HepG2 (cell line): ENCODE results near the gene CLEC18C. TPM values are rescaled to one million over a fixed set of nuclear protein-coding genes. Genes with fewer than 3 reads are reported as not detected.
A peak's percentile ranks its signal among the peaks of the same experiment; 100 is the strongest.
"Not testable (repeated sequence)": the region's sequence is repeated elsewhere in the genome, so short reads cannot be mapped to it uniquely, and the experiment has no call there.

Source experiments
- ATAC-seq: fragments of 200-7000 bp; cut with Tn5 transposase; 3 replicates; pipeline ENCODE4 v1.9.1; 2020; ENCODE audit warnings: mild to moderate bottlenecking, moderate library complexity
- BruUV-seq: library from RNA; stranded (reverse); fragments of 400-500 nt; replicated peaks from 2 replicates; lab custom pipeline; 2021; lab: Mats Ljungman, UMichigan
- CTCF ChIA-PET: fragments of 300-600 bp; formaldehyde crosslinking; extraction: SDS; loops from one replicate; lab custom pipeline; 2021; ENCODE audit warnings: low total read pairs, inconsistent platforms, low intra/inter-chr PET ratio; lab: Yijun Ruan, JAX
- POLR2A ChIA-PET: fragments of 350-600 bp; sonication (Branson Sonifier 250); formaldehyde crosslinking; loops from one replicate; lab custom pipeline; 2020; ENCODE audit warnings: antibody characterized with exemption, inconsistent platforms; lab: Yijun Ruan, JAX
- DNase-seq: peaks from one replicate; pipeline ENCODE4 v3.0.0-alpha.2; 2015; ENCODE audit warnings: low spot score
- FAIRE-seq: peaks from 3 replicates; lab custom pipeline; 2011; peaks lifted over from hg19 to GRCh38; lab: Jason Lieb, UNC
- H2AFZ ChIP-seq: one replicate; pipeline ENCODE4 v1.6.1; 2011; ENCODE audit warnings: low read length, inconsistent platforms
- H3K27ac ChIP-seq: fragments of 300-600 bp; 3 replicates; pipeline ENCODE4 v1.8.0; 2011; ENCODE audit warnings: mixed run types, mild to moderate bottlenecking, mixed read lengths, low read length, inconsistent platforms; ENCODE audit not compliant: insufficient read depth; ENCODE audit errors: extremely low read length
- H3K27me3 ChIP-seq, 2 experiments: fragments of 200-600 bp in 1 of 2; 2 replicates in 1 of 2; 3 replicates in 1 of 2; pipeline versions ENCODE4 v1.6.0 to v1.8.0; 2011; ENCODE audit warnings: low read length in 2 of 2, mild to moderate bottlenecking in 2 of 2, moderate library complexity in 2 of 2, inconsistent platforms in 1 of 2; ENCODE audit not compliant: insufficient read depth in 2 of 2, control insufficient read depth in 1 of 2
- H3K36me3 ChIP-seq, 2 experiments: fragments of 200-600 bp in 1 of 2; replicated peaks in 1 of 2; 2 replicates in 1 of 2; 3 replicates in 1 of 2; pipeline versions ENCODE4 v1.5.1 to v1.8.0; 2011; ENCODE audit warnings: low read length in 2 of 2, inconsistent platforms in 1 of 2; ENCODE audit not compliant: insufficient read depth in 2 of 2, control insufficient read depth in 1 of 2
- H3K4me1 ChIP-seq: 2 replicates; pipeline ENCODE4 v1.5.1; 2012; ENCODE audit warnings: low read length, inconsistent platforms; ENCODE audit not compliant: insufficient read depth
- H3K4me2 ChIP-seq: 2 replicates; pipeline ENCODE4 v1.6.0; 2011; ENCODE audit warnings: low read depth, low read length, inconsistent platforms
- H3K4me3 ChIP-seq, 3 experiments: fragments of 200-600 bp in 1 of 3; sonication (generic), shearing (Covaris generic) in 1 of 3; replicated peaks in 1 of 3; 2 replicates each; pipeline ENCODE4 v1.5.1; 2011 to 2016; ENCODE audit warnings: low read length in 3 of 3, inconsistent platforms in 2 of 3, low read depth in 2 of 3, mild to moderate bottlenecking in 2 of 3, control low read depth in 1 of 3, mixed read lengths in 1 of 3; ENCODE audit not compliant: insufficient read depth in 1 of 3
- H3K79me2 ChIP-seq: one replicate; pipeline ENCODE4 v1.6.1; 2011; ENCODE audit warnings: low read length, inconsistent platforms; ENCODE audit not compliant: insufficient read depth
- H3K9ac ChIP-seq: 2 replicates; pipeline ENCODE4 v1.6.0; 2011; ENCODE audit warnings: mild to moderate bottlenecking, low read depth, low read length, inconsistent platforms; ENCODE audit not compliant: insufficient read depth
- H3K9me3 ChIP-seq: 2 replicates; pipeline ENCODE4 v1.5.1; 2012; ENCODE audit warnings: mild to moderate bottlenecking, low read length
- H4K20me1 ChIP-seq: 2 replicates; pipeline ENCODE4 v1.6.0; 2011; ENCODE audit warnings: inconsistent platforms, mild to moderate bottlenecking, low read length, moderate library complexity; ENCODE audit not compliant: insufficient read depth
- FOXA1 ChIP-seq, 2 experiments: fragments of 450-650 bp in 1 of 2; sonication (generic) in 1 of 2; formaldehyde crosslinking in 1 of 2; IDR thresholded peaks; 2 replicates each; pipeline versions ENCODE4 v1.4.0 to v1.6.1; 2016 to 2020; ENCODE audit warnings: missing genetic modification reagents in 1 of 2
- TEAD3 ChIP-seq: optimal IDR thresholded peaks from 2 replicates; pipeline ENCODE3; 2016; ENCODE audit warnings: borderline replicate concordance
- ZNF770 ChIP-seq: sonication (generic); formaldehyde crosslinking; IDR thresholded peaks from 2 replicates; pipeline ENCODE4 v1.5.0; 2020; ENCODE audit warnings: mild to moderate bottlenecking, missing genetic modification reagents
- WGBS: methylation state at CpG from one replicate; pipeline ENCODE4 v1.1.6; 2017; ENCODE audit warnings: low lambda C conversion rate; 5-methylcytosine and 5-hydroxymethylcytosine counted together
- in situ Hi-C: cut with HindIII; loops from 2 replicates; pipeline ENCODE4 v1.10.0; 2017; ENCODE audit warnings: low pct_unique_long_range_greater_than_20kb; ENCODE audit not compliant: extremely low pct_ligation_motif_present
- intact Hi-C: fragments of 100-400 bp; cut with micrococcal nuclease; formaldehyde crosslinking; loops from one replicate; pipeline ENCODE4 v1.10.0; 2022; ENCODE audit not compliant: unreplicated experiment
- polyA plus RNA-seq, 8 experiments: library from polyadenylated mRNA; depleted of rRNA in 3 of 8; stranded (reverse) in 7 of 8; unstranded in 1 of 8; fragments of >200 nt; fragmentation: Illumina TruSeq in 4 of 8; extraction: Trizol in 4 of 8; gene quantifications; 2 replicates each; pipeline versions ENCODE4 v1.2.1 to v1.2.3, GENCODE V29; 2011 to 2016; ENCODE audit warnings: low read depth in 4 of 8, missing spikeins in 1 of 8, mixed read lengths in 1 of 8; ENCODE audit not compliant: insufficient read depth in 1 of 8
- total RNA-seq, 5 experiments: library from RNA; depleted of rRNA; stranded (reverse); fragments of >200 nt; fragmentation: Illumina TruSeq; extraction: Trizol; gene quantifications; 2 replicates each; pipeline ENCODE4 v1.2.3, GENCODE V29; 2016; ENCODE audit warnings: low read depth in 1 of 5

Gene CLEC18C
- total and polyA plus RNA-seq, 2 of the 13 experiments (the other 11 are each of a cell fraction or from before 2014, with no cell fraction given) = 0.15 to 0.29 TPM

GRCh38 chr16:70136595-70136994 lies 37.0 kb upstream of the CLEC18C start:
- intact Hi-C loops; H3K27ac ChIP-seq; POLR2A ChIA-PET; H3K27me3 ChIP-seq; CTCF ChIA-PET; H3K79me2 ChIP-seq; H3K4me2 ChIP-seq; H2AFZ ChIP-seq; FAIRE-seq; H3K9ac ChIP-seq; H4K20me1 ChIP-seq; H3K4me1 ChIP-seq; BruUV-seq; H3K4me3 ChIP-seq; in situ Hi-C loops; H3K9me3 ChIP-seq; TF ChIP-seq FOXA1 (CRISPR knock-in tag; IDR thresholded peaks at IDR 0.05): not testable (repeated sequence)
- 25% methylated on average over 2 of the region's 2 CpGs for WGBS
- DNase-seq (peak; percentile 38), ATAC-seq (peak; percentile 69)
- peaks cover 13 to 42% of the 10 kb centered on the region in 2 experiments; a peak in 4 of 5 replicates for H3K36me3 ChIP-seq
- TF ChIP-seq ZNF770 (CRISPR knock-in tag) (peak; percentile 88), FOXA1 (IDR thresholded peaks at IDR 0.05) (0 out of 2 replicates have a peak, but pooled peaks have one; percentile 16), TEAD3 (CRISPR knock-in tag) (peak; percentile 84)

GRCh38 chr16:70142739-70143138 lies 30.8 kb upstream of the CLEC18C start:
- 96% methylated on average over 10 of the region's 10 CpGs for WGBS
- BruUV-seq, H3K9me3 ChIP-seq, H2AFZ ChIP-seq, H3K27ac ChIP-seq, intact Hi-C loops, CTCF ChIA-PET, H3K4me3 ChIP-seq, H3K27me3 ChIP-seq, H3K79me2 ChIP-seq, H4K20me1 ChIP-seq, H3K9ac ChIP-seq, H3K4me1 ChIP-seq, FAIRE-seq, ATAC-seq, in situ Hi-C loops, DNase-seq, H3K4me2 ChIP-seq: not testable (repeated sequence)
- peaks cover 11 to 40% of the 10 kb centered on the region in 2 experiments; a peak in 4 of 5 replicates for H3K36me3 ChIP-seq
- POLR2A ChIA-PET = interaction anchor here (1.8 kb wide), 1 partner anchor 10 kb away, joined by 4 read pairs; no protein-coding TSS in a partner anchor

GRCh38 chr16:70143231-70143895 lies 30.2 kb upstream of the CLEC18C start:
- H2AFZ ChIP-seq, BruUV-seq, H3K4me1 ChIP-seq, FAIRE-seq, in situ Hi-C loops, DNase-seq, H3K27ac ChIP-seq, H3K9me3 ChIP-seq, H3K79me2 ChIP-seq, CTCF ChIA-PET, H3K27me3 ChIP-seq, H3K9ac ChIP-seq, H3K4me3 ChIP-seq, H3K4me2 ChIP-seq, intact Hi-C loops, H4K20me1 ChIP-seq, ATAC-seq: not testable (repeated sequence)
- peaks cover 11 to 38% of the 10 kb centered on the region in 2 experiments; a peak in 4 of 5 replicates for H3K36me3 ChIP-seq
- POLR2A ChIA-PET = interaction anchor here (1.8 kb wide), 1 partner anchor 9 kb away, joined by 4 read pairs; no protein-coding TSS in a partner anchor
- 85% methylated on average over 9 of the region's 9 CpGs for WGBS
